Endothelial cell of umbilical vein (primary cell): Measurements from ENCODE around the gene CAMTA1.

Experiments
- EZH2 ChIP-seq: IDR thresholded peaks from 2 replicates; pipeline ENCODE4 v1.6.1; 2012; ENCODE audit warnings: borderline replicate concordance, low read depth, mild to moderate bottlenecking, moderate library complexity, low read length, inconsistent platforms; ENCODE audit not compliant: severe bottlenecking
- FOS ChIP-seq: IDR thresholded peaks from 2 replicates; pipeline ENCODE4 v1.6.1; 2011; ENCODE audit warnings: mild to moderate bottlenecking, low read length, moderate library complexity, borderline replicate concordance; ENCODE audit not compliant: insufficient read depth
- POLR2AphosphoS5 ChIP-seq: IDR thresholded peaks from 2 replicates; pipeline ENCODE4 v1.6.1; 2012; ENCODE audit warnings: low read depth, mild to moderate bottlenecking, control low read depth, low read length, moderate library complexity; ENCODE audit not compliant: insufficient read depth
- TF ChIP-seq, protein P1 (sequence below), 2 donors: IDR thresholded peaks; 1 replicate in 1 of 2; 2 replicates in 1 of 2; pipeline ENCODE4 v1.5.1; 2011; ENCODE audit warnings: low read length in 2 of 2, mild to moderate bottlenecking in 2 of 2, moderate library complexity in 2 of 2, control low read depth in 1 of 2, inconsistent platforms in 1 of 2, low read depth in 1 of 2; ENCODE audit not compliant: insufficient read depth in 1 of 2; ENCODE audit errors: extremely low read depth in 1 of 2

- TF ChIP-seq FOS (no peak), EZH2 (no peak), POLR2AphosphoS5 (no peak)
- TF ChIP-seq, protein P1, sequence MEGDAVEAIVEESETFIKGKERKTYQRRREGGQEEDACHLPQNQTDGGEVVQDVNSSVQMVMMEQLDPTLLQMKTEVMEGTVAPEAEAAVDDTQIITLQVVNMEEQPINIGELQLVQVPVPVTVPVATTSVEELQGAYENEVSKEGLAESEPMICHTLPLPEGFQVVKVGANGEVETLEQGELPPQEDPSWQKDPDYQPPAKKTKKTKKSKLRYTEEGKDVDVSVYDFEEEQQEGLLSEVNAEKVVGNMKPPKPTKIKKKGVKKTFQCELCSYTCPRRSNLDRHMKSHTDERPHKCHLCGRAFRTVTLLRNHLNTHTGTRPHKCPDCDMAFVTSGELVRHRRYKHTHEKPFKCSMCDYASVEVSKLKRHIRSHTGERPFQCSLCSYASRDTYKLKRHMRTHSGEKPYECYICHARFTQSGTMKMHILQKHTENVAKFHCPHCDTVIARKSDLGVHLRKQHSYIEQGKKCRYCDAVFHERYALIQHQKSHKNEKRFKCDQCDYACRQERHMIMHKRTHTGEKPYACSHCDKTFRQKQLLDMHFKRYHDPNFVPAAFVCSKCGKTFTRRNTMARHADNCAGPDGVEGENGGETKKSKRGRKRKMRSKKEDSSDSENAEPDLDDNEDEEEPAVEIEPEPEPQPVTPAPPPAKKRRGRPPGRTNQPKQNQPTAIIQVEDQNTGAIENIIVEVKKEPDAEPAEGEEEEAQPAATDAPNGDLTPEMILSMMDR (IDR thresholded peaks at IDR 0.05; ENCODE audit: extremely low read depth in 1 of 2, insufficient read depth in 1 of 2, low read depth in 1 of 2, low read length in 2 of 2): no peak
Measured at GRCh38 chr1:7591565-7591964, 806.3 kb downstream of the CAMTA1 start.
